GM23338 (cell line): ENCODE results near the gene ABCD1. TPM values are rescaled to one million over a fixed set of nuclear protein-coding genes. Genes with fewer than 3 reads are reported as not detected.
A peak's percentile ranks its signal among the peaks of the same experiment; 100 is the strongest.

Source experiments
- ATAC-seq: fragments of 200-7000 bp; cut with Tn5 transposase; 3 replicates; pipeline ENCODE4 v1.9.1; 2020
- DNase-seq: peaks from one replicate; pipeline ENCODE4 v3.0.0-alpha.2; 2015; ENCODE audit warnings: low spot score
- H2AFZ ChIP-seq: fragments of 200-600 bp; sonication (generic); 2 replicates; pipeline ENCODE4 v1.8.0; 2016; ENCODE audit warnings: antibody characterized with exemption, mild to moderate bottlenecking, moderate library complexity
- H3F3A ChIP-seq: fragments of 200-600 bp; sonication (generic); replicated peaks from 2 replicates; pipeline ENCODE4 v1.8.0; 2017; ENCODE audit warnings: antibody characterized with exemption, mixed run types, low read depth
- H3K27ac ChIP-seq: fragments of 200-600 bp; sonication (generic); 2 replicates; pipeline ENCODE4 v1.6.1; 2016; ENCODE audit warnings: low read depth
- H3K27me3 ChIP-seq: fragments of 200-600 bp; sonication (generic); 2 replicates; pipeline ENCODE4 v1.8.0; 2016; ENCODE audit warnings: mild to moderate bottlenecking, mixed run types, moderate library complexity; ENCODE audit not compliant: insufficient read depth
- H3K36me3 ChIP-seq: fragments of 200-600 bp; sonication (generic); 2 replicates; pipeline ENCODE4 v1.8.0; 2016; ENCODE audit warnings: mild to moderate bottlenecking; ENCODE audit not compliant: insufficient read depth
- H3K4me1 ChIP-seq: fragments of 200-600 bp; sonication (generic); 2 replicates; pipeline ENCODE4 v1.8.0; 2016; ENCODE audit warnings: mild to moderate bottlenecking, moderate library complexity; ENCODE audit not compliant: insufficient read depth
- H3K4me2 ChIP-seq: fragments of 200-600 bp; sonication (generic); 2 replicates; pipeline ENCODE4 v1.7.1; 2017; ENCODE audit warnings: mixed run types
- H3K4me3 ChIP-seq: fragments of 200-600 bp; sonication (generic); 2 replicates; pipeline ENCODE4 v1.6.1; 2016; ENCODE audit warnings: mixed run types
- H3K79me2 ChIP-seq: fragments of 200-600 bp; sonication (generic); replicated peaks from 2 replicates; pipeline ENCODE4 v1.8.0; 2017; ENCODE audit warnings: mild to moderate bottlenecking; ENCODE audit not compliant: insufficient read depth
- H3K9me2 ChIP-seq: fragments of 200-600 bp; sonication (generic); 2 replicates; pipeline ENCODE4 v1.8.0; 2017; ENCODE audit not compliant: insufficient read depth
- H4K20me1 ChIP-seq: fragments of 200-600 bp; sonication (generic); replicated peaks from 2 replicates; pipeline ENCODE4 v1.8.0; 2017; ENCODE audit warnings: mild to moderate bottlenecking; ENCODE audit not compliant: insufficient read depth
- H3K27ac Mint-ChIP-seq: 2 replicates; pipeline ENCODE4 v1.8.0; 2020; ENCODE audit warnings: inconsistent platforms, mild to moderate bottlenecking, moderate library complexity, mixed read lengths
- H3K27me3 Mint-ChIP-seq: 3 replicates; pipeline ENCODE4 v1.8.0; 2022; ENCODE audit warnings: low read depth, mild to moderate bottlenecking, moderate library complexity, mixed read lengths, inconsistent platforms; ENCODE audit not compliant: insufficient read depth, poor library complexity
- H3K36me3 Mint-ChIP-seq: 3 replicates; pipeline ENCODE4 v1.8.0; 2021; ENCODE audit warnings: low read depth, mild to moderate bottlenecking, inconsistent platforms, moderate library complexity, mixed read lengths
- H3K4me1 Mint-ChIP-seq: 3 replicates; pipeline ENCODE4 v1.8.0; 2020; ENCODE audit warnings: mild to moderate bottlenecking, inconsistent platforms, mixed read lengths
- H3K4me3 Mint-ChIP-seq: 3 replicates; pipeline ENCODE4 v1.8.0; 2021; ENCODE audit warnings: moderate library complexity, mild to moderate bottlenecking, inconsistent platforms, mixed read lengths
- H3K9me3 Mint-ChIP-seq: 3 replicates; pipeline ENCODE4 v1.8.0; 2020; ENCODE audit warnings: moderate library complexity, mild to moderate bottlenecking, inconsistent platforms, mixed read lengths
- CREB1 ChIP-seq: fragments of 250-450 bp; sonication (Bioruptor Pico); IDR thresholded peaks from 2 replicates; pipeline ENCODE4 v1.5.0; 2020; ENCODE audit warnings: low read depth, mild to moderate bottlenecking, moderate library complexity
- CTCF ChIP-seq, 2 experiments: fragments of 200-600 bp in 1 of 2; sonication (generic) in 1 of 2; conservative IDR thresholded peaks; 2 replicates each; pipeline versions ENCODE4 v1.5.1 to v1.6.1; 2016 to 2017; ENCODE audit warnings: antibody characterized with exemption in 2 of 2, low read depth in 2 of 2, mild to moderate bottlenecking in 2 of 2, moderate library complexity in 1 of 2
- ETS1 ChIP-seq: IDR thresholded peaks from 2 replicates; pipeline ENCODE4 v1.6.1; 2016; ENCODE audit warnings: antibody characterized with exemption
- EZH2 ChIP-seq: fragments of 200-600 bp; sonication (generic); IDR thresholded peaks from one replicate; pipeline ENCODE4 v1.8.0; 2017; ENCODE audit warnings: antibody characterized with exemption, mild to moderate bottlenecking, low read depth; ENCODE audit not compliant: unreplicated experiment
- EZH2phosphoT487 ChIP-seq: fragments of 200-600 bp; sonication (generic); IDR thresholded peaks from one replicate; pipeline ENCODE4 v1.8.1; 2018; ENCODE audit warnings: antibody characterized with exemption; ENCODE audit not compliant: unreplicated experiment
- JUNB ChIP-seq: IDR thresholded peaks from one replicate; pipeline ENCODE4 v1.6.1; 2016; ENCODE audit warnings: antibody characterized with exemption; ENCODE audit not compliant: unreplicated experiment
- NANOG ChIP-seq: IDR thresholded peaks from 2 replicates; pipeline ENCODE4 v1.6.1; 2016; ENCODE audit warnings: antibody characterized with exemption, borderline replicate concordance
- POLR2AphosphoS5 ChIP-seq: IDR thresholded peaks from 2 replicates; pipeline ENCODE4 v1.6.1; 2016; ENCODE audit warnings: antibody characterized with exemption, low read depth
- REST ChIP-seq: IDR thresholded peaks from one replicate; pipeline ENCODE4 v1.6.1; 2018; ENCODE audit warnings: antibody characterized with exemption; ENCODE audit not compliant: unreplicated experiment
- STAT1 ChIP-seq: IDR thresholded peaks from one replicate; pipeline ENCODE4 v1.6.1; 2016; ENCODE audit warnings: antibody characterized with exemption; ENCODE audit not compliant: unreplicated experiment
- ZNF114 ChIP-seq: fragments of 250-450 bp; sonication (Bioruptor Pico); IDR thresholded peaks from 2 replicates; pipeline ENCODE4 v1.5.0; 2020; ENCODE audit warnings: mild to moderate bottlenecking, moderate library complexity
- ZNF331 ChIP-seq: fragments of 250-450 bp; sonication (Bioruptor Pico); IDR thresholded peaks from 2 replicates; pipeline ENCODE4 v1.5.0; 2020; ENCODE audit warnings: low read depth, mild to moderate bottlenecking, moderate library complexity
- polyA plus RNA-seq: library from polyadenylated mRNA; unstranded; fragments of >200 nt; fragmentation: Nextera tagmentation; extraction: Ambion mirVana; gene quantifications from 2 replicates; pipeline ENCODE4 v1.2.1, GENCODE V29; 2016
- total RNA-seq: library from RNA; depleted of rRNA; stranded (reverse); fragments of >200 nt; shearing (Covaris generic); gene quantifications from 2 replicates; pipeline ENCODE4 v1.2.3, GENCODE V29; 2014
- TF ChIP-seq, protein P1 (sequence below): fragments of 250-450 bp; sonication (Bioruptor Pico); IDR thresholded peaks from 2 replicates; pipeline ENCODE4 v1.5.0; 2020; ENCODE audit warnings: mild to moderate bottlenecking, moderate library complexity

The ABCD1 gene
- total and polyA plus RNA-seq, 2 experiments from 2014 or later: 2.4 to 8.9 TPM

DNA sequence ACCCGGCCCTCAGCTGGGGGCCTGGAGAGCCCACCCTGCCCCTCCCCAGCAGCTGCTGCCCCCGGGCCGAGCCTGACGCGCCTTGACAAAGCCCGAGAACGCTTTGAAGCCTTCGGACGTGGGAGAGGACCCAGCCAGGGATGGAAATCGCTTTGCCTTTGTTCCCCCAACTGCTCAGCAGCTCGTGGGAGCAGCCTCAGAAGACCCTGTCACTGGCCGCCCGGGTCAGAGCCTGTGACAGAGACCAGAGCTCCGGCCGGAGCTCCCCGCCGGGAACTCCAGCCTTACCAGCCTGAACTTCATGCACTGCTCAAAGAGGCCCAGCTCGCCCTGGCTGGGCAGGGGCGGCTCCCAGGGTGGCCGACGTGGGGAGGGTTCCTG lies 39.5 kb upstream of the ABCD1 start:
- H3K4me2 ChIP-seq: peak overlapping the region; percentile 70; the same call in 1 of the 2 replicates

More for the DNA sequence above, 39.5 kb upstream of the ABCD1 start:
- Histone ChIP-seq H3K4me3 (peak overlapping the region; percentile 38; the same call in 1 of the 2 replicates), H3K9me2 (no peaks in the 10 kb centered on the region), H3K79me2 (no peaks in the 10 kb centered on the region), H3K27me3 (no peaks in the 10 kb centered on the region), H3K4me1 (peaks cover 3% of the 10 kb centered on the region; the same call in 1 of the 2 replicates), H4K20me1 (no peaks in the 10 kb centered on the region), H3K36me3 (no peaks in the 10 kb centered on the region), H2AFZ (no peak overlapping the region), H3K27ac (no peak overlapping the region), H3F3A (no peaks in the 10 kb centered on the region)
- Mint-ChIP-seq H3K4me3 (no peak overlapping the region), H3K36me3 (peaks cover 13% of the 10 kb centered on the region; the same call in 2 of the 3 replicates), H3K27ac (no peak overlapping the region), H3K9me3 (peaks cover 17% of the 10 kb centered on the region), H3K27me3 (peaks cover 7% of the 10 kb centered on the region), H3K4me1 (peaks cover 16% of the 10 kb centered on the region)
- no peak for TF ChIP-seq CTCF (conservative IDR thresholded peaks at IDR 0.05; ENCODE audit: low read depth in 2 of 2)
- no peak for TF ChIP-seq CREB1 (CRISPR knock-in tag)
- no peak for TF ChIP-seq ZNF331 (CRISPR knock-in tag)
- no peak for TF ChIP-seq ETS1
- no peak for TF ChIP-seq EZH2
- no peak for TF ChIP-seq REST
- TF ChIP-seq NANOG: no peak
- TF ChIP-seq POLR2AphosphoS5: no peak
- no peak for TF ChIP-seq JUNB
- no peak for TF ChIP-seq EZH2phosphoT487
- TF ChIP-seq, protein P1, sequence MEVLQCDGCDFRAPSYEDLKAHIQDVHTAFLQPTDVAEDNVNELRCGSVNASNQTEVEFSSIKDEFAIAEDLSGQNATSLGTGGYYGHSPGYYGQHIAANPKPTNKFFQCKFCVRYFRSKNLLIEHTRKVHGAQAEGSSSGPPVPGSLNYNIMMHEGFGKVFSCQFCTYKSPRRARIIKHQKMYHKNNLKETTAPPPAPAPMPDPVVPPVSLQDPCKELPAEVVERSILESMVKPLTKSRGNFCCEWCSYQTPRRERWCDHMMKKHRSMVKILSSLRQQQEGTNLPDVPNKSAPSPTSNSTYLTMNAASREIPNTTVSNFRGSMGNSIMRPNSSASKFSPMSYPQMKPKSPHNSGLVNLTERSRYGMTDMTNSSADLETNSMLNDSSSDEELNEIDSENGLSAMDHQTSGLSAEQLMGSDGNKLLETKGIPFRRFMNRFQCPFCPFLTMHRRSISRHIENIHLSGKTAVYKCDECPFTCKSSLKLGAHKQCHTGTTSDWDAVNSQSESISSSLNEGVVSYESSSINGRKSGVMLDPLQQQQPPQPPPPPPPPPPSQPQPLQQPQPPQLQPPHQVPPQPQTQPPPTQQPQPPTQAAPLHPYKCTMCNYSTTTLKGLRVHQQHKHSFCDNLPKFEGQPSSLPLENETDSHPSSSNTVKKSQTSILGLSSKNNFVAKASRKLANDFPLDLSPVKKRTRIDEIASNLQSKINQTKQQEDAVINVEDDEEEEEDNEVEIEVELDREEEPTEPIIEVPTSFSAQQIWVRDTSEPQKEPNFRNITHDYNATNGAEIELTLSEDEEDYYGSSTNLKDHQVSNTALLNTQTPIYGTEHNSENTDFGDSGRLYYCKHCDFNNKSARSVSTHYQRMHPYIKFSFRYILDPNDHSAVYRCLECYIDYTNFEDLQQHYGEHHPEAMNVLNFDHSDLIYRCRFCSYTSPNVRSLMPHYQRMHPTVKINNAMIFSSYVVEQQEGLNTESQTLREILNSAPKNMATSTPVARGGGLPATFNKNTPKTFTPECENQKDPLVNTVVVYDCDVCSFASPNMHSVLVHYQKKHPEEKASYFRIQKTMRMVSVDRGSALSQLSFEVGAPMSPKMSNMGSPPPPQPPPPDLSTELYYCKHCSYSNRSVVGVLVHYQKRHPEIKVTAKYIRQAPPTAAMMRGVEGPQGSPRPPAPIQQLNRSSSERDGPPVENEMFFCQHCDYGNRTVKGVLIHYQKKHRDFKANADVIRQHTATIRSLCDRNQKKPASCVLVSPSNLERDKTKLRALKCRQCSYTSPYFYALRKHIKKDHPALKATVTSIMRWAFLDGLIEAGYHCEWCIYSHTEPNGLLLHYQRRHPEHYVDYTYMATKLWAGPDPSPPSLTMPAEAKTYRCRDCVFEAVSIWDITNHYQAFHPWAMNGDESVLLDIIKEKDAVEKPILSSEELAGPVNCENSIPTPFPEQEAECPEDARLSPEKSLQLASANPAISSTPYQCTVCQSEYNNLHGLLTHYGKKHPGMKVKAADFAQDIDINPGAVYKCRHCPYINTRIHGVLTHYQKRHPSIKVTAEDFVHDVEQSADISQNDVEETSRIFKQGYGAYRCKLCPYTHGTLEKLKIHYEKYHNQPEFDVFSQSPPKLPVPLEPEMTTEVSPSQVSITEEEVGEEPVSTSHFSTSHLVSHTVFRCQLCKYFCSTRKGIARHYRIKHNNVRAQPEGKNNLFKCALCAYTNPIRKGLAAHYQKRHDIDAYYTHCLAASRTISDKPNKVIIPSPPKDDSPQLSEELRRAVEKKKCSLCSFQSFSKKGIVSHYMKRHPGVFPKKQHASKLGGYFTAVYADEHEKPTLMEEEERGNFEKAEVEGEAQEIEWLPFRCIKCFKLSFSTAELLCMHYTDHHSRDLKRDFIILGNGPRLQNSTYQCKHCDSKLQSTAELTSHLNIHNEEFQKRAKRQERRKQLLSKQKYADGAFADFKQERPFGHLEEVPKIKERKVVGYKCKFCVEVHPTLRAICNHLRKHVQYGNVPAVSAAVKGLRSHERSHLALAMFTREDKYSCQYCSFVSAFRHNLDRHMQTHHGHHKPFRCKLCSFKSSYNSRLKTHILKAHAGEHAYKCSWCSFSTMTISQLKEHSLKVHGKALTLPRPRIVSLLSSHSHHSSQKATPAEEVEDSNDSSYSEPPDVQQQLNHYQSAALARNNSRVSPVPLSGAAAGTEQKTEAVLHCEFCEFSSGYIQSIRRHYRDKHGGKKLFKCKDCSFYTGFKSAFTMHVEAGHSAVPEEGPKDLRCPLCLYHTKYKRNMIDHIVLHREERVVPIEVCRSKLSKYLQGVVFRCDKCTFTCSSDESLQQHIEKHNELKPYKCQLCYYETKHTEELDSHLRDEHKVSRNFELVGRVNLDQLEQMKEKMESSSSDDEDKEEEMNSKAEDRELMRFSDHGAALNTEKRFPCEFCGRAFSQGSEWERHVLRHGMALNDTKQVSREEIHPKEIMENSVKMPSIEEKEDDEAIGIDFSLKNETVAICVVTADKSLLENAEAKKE (CRISPR knock-in tag): no peak
- no peak for TF ChIP-seq ZNF114 (CRISPR knock-in tag)
- TF ChIP-seq STAT1: no peak
- DNase-seq (no peak), ATAC-seq (peak; percentile 1; the same call in 2 of the 3 replicates)
